ENCODE measurements around the gene SMYD2.

DNA sequence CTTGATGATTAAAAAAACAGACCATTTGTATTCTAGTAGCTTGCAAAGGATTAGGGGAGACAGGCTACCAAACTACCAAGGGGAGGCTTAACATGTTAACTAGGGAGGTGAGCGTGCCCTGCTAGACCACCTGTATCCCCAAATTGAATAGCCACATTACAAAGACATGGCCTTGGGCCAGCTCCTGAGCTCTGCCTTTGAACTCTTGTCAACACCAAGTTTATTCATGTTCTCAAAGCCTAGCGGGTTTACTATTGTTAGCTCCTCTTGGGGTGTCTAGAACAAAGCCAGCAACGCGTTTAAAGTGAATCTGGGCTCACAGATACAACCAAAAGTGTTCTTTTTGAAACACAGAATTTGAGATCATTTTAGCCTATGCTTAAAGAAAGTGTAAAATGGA, 36.3 kb downstream of the SMYD2 start:
- TF ChIP-seq GATA2 (IDR thresholded peaks at IDR 0.05; ENCODE audit: low read depth, low read length) (no peak), GATA3 (IDR thresholded peaks at IDR 0.05; ENCODE audit: low read depth, low read length) (no peak)
